ENCODE measurements around the gene ABI3BP.

ABI3BP gene

GRCh38 chr3:100709842-100710260 lies 283.4 kb downstream of the ABI3BP start:
- peak overlapping the region; percentile 81 for H3K4me3 Mint-ChIP-seq
- peaks cover 14% of the 10 kb centered on the region for H3K36me3 Mint-ChIP-seq
- H3K9me3 Mint-ChIP-seq: no peaks in the 10 kb centered on the region
- H3K27ac Mint-ChIP-seq: peak overlapping the region; percentile 71
- peaks cover 48% of the 10 kb centered on the region for H3K4me1 Mint-ChIP-seq
- no peaks in the 10 kb centered on the region for H3K27me3 Mint-ChIP-seq

GRCh38 chr3:100708989-100709841 lies 284.0 kb downstream of the ABI3BP start, which contains the start of gene TFG:
TFG (plus strand) TSS chr3:100709494; CDS start chr3:100713686, 4,192 bp downstream.
- Mint-ChIP-seq H3K4me1 (peaks cover 44% of the 10 kb centered on the region), H3K27me3 (no peaks in the 10 kb centered on the region), H3K36me3 (peaks cover 13% of the 10 kb centered on the region), H3K27ac (peak within 1 kb of the TSS; percentile 97), H3K4me3 (peak within 1 kb of the TSS; percentile 89), H3K9me3 (no peaks in the 10 kb centered on the region)

GRCh38 chr3:100708644-100708988 lies 284.6 kb downstream of the ABI3BP start:
- Mint-ChIP-seq H3K4me3 (peak overlapping the region; percentile 89), H3K27ac (peak overlapping the region; percentile 97), H3K27me3 (peaks cover under 1% of the 10 kb centered on the region)

GRCh38 chr3:100706365-100706764 lies 286.9 kb downstream of the ABI3BP start:
- peaks cover 5% of the 10 kb centered on the region for H3K27me3 Mint-ChIP-seq
- H3K4me1 Mint-ChIP-seq: peaks cover 17% of the 10 kb centered on the region
- H3K4me3 Mint-ChIP-seq: no peak overlapping the region
- H3K36me3 Mint-ChIP-seq: peaks cover 4% of the 10 kb centered on the region
- H3K27ac Mint-ChIP-seq: no peak overlapping the region
- H3K9me3 Mint-ChIP-seq: no peaks in the 10 kb centered on the region

More at GRCh38 chr3:100708644-100708988, 284.6 kb downstream of the ABI3BP start:
- peaks cover 13% of the 10 kb centered on the region for H3K36me3 Mint-ChIP-seq
- peaks cover 38% of the 10 kb centered on the region for H3K4me1 Mint-ChIP-seq
- H3K9me3 Mint-ChIP-seq: no peaks in the 10 kb centered on the region

- Mint-ChIP-seq H3K4me3 (no peak overlapping the region), H3K9me3 (no peaks in the 10 kb centered on the region), H3K36me3 (no peaks in the 10 kb centered on the region)
These were observed 289.4 kb downstream of the ABI3BP start for GRCh38 chr3:100703865-100704264.

GRCh38 chr3:100702980-100703345 lies 290.3 kb downstream of the ABI3BP start:
- no peak overlapping the region for H3K27ac Mint-ChIP-seq

More at GRCh38 chr3:100703865-100704264, 289.4 kb downstream of the ABI3BP start:
- H3K4me1 Mint-ChIP-seq: peaks cover 5% of the 10 kb centered on the region
- no peak overlapping the region for H3K27ac Mint-ChIP-seq
- peaks cover 15% of the 10 kb centered on the region for H3K27me3 Mint-ChIP-seq

GRCh38 chr3:100702082-100702979 lies 290.9 kb downstream of the ABI3BP start:
- Mint-ChIP-seq H3K27me3 (peaks cover 21% of the 10 kb centered on the region), H3K9me3 (no peaks in the 10 kb centered on the region), H3K27ac (no peak overlapping the region), H3K4me1 (no peaks in the 10 kb centered on the region), H3K36me3 (no peaks in the 10 kb centered on the region), H3K4me3 (no peak overlapping the region)

More at GRCh38 chr3:100702980-100703345, 290.3 kb downstream of the ABI3BP start:
- Mint-ChIP-seq H3K27me3 (peaks cover 21% of the 10 kb centered on the region), H3K4me3 (no peak overlapping the region), H3K36me3 (no peaks in the 10 kb centered on the region), H3K4me1 (no peaks in the 10 kb centered on the region), H3K9me3 (no peaks in the 10 kb centered on the region)

- Mint-ChIP-seq H3K36me3 (no peaks in the 10 kb centered on the region), H3K27ac (no peak overlapping the region), H3K4me3 (no peak overlapping the region), H3K27me3 (peaks cover 24% of the 10 kb centered on the region), H3K9me3 (no peaks in the 10 kb centered on the region), H3K4me1 (no peaks in the 10 kb centered on the region)
These were observed 292.5 kb downstream of the ABI3BP start for GRCh38 chr3:100700708-100701107.

All from activated naive CD4-positive, alpha-beta T cell treated with anti-CD3 and anti-CD28 coated beads, Interleukin-2, amount 50 U/mL, for 24 hours (primary cell).